Stimulated activated CD4-positive, alpha-beta T cell treated with anti-CD3 and anti-CD28 coated beads, TNF-alpha, amount 100 ng/mL, for 48 hours (primary cell): Measurements from ENCODE around the gene CBY3.
A peak's percentile ranks its signal among the peaks of the same experiment; 100 is the strongest.
"Not testable (repeated sequence)": the region's sequence is repeated elsewhere in the genome, so short reads cannot be mapped to it uniquely, and the experiment has no call there.

Experiments used
- DNase-seq, 3 donors: peaks; one replicate each; pipeline ENCODE4 v3.0.0-alpha.2; 2020; ENCODE audit warnings: low read depth in 3 of 3

Gene CBY3

DNA sequence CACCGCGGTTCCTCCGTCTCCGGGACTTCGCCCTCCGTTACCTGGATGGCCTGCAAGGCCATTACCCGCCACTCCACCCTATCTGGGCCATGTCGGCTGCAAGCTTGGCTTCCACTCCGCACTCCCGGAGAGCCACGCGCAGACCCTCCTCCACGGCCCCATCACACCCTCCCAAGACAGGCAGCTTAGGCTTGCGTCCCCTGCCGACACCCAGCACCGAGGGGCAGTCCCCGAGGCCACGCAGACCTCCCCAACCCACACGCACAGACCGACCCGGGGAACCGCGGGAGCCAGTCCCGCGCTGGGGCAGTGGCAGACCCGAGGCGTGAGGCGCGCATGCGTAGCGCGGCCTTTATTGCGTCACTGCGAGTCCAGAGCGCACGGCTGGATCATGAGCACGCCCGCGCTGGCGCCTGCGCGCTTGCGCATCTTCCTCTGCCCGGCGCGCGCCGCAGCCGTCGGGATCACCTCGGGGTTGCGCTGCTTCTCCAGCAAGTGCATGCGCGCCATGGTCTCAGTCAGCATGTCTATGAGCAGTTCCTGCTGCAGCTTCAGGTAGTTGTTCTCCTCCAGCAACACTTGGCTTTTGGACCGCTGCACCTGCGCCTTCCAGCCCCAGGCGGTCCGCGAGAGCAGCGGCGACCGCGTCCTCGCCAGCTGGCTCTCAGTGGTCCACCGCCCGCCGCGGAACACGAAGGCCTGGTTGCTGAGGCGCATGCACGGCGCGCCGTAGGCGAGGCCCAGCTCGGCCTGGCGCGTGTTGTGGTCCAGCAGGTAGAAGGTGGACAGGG is 2.4 kb downstream of the CBY3 start:
- peak; percentile 87 to 91 (median 90) for DNase-seq

DNA sequence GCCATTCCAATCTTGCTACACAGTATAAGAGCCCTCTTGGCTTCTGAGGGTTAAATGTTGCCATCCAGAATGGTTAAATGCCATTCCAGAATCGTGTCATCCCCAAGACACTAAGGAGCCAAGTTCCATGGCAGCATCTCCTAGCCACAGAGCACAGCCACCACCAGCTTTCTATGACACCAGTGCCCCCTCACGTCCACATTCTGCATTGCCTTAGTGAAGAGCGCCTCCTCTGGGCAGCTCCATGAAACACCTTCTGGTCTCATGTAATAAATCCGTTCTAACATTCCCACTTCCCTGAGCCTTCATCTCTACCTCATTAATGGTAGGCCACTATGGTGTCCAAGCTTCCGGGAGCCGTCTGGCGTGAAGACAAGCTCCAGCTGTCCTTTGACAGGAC is 12.4 kb downstream of the CBY3 start:
- peak in 1 of 3 donors; percentile 17 for DNase-seq

DNA sequence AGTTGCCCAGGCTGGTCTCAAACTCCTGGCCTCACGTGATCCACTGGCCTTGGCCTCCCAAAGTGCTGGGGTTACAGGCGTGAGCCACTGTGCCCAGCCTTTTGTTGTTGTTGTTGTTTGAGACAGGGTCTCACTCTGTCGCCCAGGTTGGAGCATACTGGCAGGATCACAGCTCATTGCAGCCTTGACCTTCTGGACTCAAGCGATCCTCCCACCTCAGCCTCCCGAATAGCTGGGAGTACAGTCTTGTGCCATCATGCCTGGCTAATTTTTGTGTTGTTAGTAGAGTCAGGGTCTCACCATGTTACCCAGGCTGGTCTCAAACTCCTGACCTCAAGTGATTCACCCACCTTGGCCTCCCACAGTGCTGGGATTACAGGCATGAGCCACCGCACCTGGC is 19.2 kb downstream of the CBY3 start:
- not testable (repeated sequence) for DNase-seq

- not testable (repeated sequence) for DNase-seq
These were observed 22.5 kb downstream of the CBY3 start for GRCh38 chr5:179658179-179658856.

DNA sequence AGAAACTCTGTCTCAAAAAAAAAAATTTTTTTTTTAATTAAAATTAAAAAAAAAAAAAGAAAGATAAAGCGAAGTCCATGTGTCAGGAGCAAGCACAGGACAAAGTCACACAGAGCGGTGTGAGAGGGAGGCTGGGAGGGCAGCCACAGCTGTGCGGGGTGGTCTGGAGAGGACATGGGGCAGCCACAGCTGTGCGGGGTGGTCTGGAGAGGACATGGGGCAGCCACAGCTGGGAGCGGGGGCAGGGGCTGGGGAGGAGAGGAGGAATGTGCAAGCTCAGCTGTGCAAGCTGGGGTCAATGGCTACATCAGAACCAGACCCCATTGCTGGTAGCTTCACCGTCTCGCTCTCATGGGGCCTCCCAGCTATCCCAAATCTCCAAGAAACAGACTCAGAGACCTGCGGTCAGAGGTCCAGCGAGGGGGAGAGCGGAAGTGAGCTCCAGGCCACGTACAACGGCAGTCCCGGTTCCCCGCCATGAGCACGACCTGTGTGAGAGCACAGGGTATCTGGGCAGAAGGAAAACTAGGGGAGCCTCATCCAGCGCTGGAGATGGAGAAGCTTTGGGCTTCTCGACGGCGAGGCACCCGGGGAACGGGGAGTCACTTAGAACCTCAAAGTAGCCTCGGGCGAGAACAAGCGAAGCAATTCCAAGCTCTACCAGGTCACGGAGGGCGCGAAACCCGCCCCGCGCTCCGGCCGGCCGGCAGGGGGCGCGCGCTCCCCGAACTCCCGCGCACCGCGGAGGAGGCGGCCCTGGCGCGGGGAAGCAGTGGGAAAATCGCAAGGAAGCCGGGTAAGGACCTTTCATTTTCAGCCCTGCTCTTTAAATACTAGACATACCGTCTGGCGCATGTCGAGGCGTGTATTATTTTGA is 23.3 kb downstream of the CBY3 start:
- DNase-seq: not testable (repeated sequence)

DNA sequence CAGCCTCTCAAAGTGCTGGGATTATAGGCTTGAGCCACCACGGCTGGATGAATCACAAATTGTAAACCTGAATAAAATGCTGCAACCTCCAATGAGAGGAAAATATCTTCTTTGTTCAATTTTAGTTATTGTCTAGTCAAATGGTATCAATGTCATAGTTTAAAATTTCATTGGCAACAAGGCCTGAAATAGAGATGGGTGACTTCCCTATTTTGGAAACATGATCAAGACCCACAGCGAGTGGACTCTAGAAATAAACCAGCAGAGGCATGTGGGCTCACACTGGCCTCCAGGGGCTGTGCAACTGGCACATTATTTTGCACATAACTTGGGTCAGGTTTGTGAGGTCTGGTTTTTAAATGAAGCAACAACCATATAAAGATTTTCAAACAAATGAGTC is 27.7 kb downstream of the CBY3 start:
- not testable (repeated sequence) for DNase-seq

- not testable (repeated sequence) for DNase-seq
These were observed 30.6 kb downstream of the CBY3 start for GRCh38 chr5:179650245-179650644.

DNA sequence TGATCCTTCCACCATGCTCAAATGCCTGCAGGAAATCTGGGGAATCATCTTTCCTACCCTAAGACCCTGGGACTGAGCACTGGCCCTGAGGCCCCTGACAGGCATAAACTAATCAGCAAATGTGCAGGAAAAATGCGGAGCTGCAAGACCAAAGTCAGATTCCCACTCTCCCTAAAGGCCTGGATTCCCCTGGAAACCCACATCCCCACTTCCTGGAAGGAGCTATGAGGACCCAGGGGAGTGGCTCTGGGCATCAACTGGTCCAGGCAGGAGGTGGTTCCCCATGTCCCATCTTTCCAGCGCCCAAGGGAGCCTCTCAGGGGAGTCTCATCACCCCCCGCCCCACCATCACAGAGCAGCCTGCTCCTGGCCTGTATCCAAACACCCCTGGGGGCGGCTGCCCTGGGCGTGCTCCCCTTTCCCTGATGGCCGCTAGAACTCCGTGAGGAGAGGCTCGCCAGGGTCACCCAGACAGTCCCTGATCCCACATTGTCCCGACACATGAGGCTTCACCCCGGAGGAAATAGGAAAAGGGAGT is 31.6 kb downstream of the CBY3 start:
- not testable (repeated sequence) for DNase-seq

- no peak for DNase-seq
These were observed 32.4 kb downstream of the CBY3 start for GRCh38 chr5:179648410-179648809.

DNA sequence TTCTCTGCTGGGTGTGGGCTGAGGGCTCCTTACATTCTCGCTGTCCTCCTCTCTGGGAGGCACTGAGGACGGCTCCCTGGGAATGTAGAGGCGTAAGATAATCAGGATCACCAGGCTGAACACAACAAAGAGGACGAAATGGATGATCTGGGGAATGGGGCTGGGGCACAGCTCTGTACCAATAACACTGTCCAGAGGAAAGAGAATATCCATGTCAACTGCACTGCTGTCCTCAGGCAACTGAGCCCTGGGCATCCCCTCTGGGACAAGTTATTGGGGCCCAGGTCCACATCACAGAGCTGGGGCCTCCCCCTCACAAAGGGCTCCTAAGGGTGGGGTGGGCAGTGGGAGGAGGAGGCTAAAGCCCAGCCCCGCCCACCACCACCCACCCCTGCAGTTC is 36.1 kb downstream of the CBY3 start:
- DNase-seq: not testable (repeated sequence)

GRCh38 chr5:179643141-179643920 is 37.5 kb downstream of the CBY3 start:
- DNase-seq: not testable (repeated sequence)

GRCh38 chr5:179642626-179643025 is 38.2 kb downstream of the CBY3 start:
- not testable (repeated sequence) for DNase-seq

DNA sequence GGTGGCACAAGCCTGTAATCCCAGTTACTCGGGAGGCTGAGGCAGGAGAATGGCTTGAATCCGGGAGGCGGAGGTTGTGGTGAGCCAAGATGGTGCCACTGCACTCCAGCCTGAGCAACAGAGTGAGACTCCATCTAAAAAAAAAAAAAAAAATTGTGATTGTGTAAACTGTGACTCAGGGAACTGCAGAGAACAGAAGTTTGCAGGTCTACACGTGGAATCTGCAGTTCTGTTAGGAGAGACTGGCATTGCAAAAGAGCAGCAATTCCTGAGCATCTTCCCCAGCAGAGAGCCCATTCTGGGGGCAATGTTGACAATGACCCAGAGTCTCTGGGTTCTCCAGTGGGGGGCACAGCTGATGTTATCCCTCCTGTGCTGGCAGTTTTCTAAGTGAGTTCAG is 39.1 kb downstream of the CBY3 start:
- not testable (repeated sequence) for DNase-seq

- not testable (repeated sequence) for DNase-seq
These were observed 41.5 kb downstream of the CBY3 start for GRCh38 chr5:179639296-179639695.

DNA sequence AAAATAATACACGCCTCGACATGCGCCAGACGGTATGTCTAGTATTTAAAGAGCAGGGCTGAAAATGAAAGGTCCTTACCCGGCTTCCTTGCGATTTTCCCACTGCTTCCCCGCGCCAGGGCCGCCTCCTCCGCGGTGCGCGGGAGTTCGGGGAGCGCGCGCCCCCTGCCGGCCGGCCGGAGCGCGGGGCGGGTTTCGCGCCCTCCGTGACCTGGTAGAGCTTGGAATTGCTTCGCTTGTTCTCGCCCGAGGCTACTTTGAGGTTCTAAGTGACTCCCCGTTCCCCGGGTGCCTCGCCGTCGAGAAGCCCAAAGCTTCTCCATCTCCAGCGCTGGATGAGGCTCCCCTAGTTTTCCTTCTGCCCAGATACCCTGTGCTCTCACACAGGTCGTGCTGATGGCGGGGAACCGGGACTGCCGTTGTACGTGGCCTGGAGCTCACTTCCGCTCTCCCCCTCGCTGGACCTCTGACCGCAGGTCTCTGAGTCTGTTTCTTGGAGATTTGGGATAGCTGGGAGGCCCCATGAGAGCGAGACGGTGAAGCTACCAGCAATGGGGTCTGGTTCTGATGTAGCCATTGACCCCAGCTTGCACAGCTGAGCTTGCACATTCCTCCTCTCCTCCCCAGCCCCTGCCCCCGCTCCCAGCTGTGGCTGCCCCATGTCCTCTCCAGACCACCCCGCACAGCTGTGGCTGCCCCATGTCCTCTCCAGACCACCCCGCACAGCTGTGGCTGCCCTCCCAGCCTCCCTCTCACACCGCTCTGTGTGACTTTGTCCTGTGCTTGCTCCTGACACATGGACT is 46.3 kb downstream of the CBY3 start:
- not testable (repeated sequence) for DNase-seq

- DNase-seq: not testable (repeated sequence)
These were observed 47.1 kb downstream of the CBY3 start for GRCh38 chr5:179633501-179634369.
